Adrenal gland (tissue), 12 donors: ENCODE data around the gene GPX1. TPM values are rescaled to one million over a fixed set of nuclear protein-coding genes. Genes with fewer than 3 reads are reported as not detected.
A peak's percentile ranks its signal among the peaks of the same experiment; 100 is the strongest.
"Not testable (repeated sequence)": the region's sequence is repeated elsewhere in the genome, so short reads cannot be mapped to it uniquely, and the experiment has no call there.

ENCODE experiments used
- DNase-seq, 7 donors: peaks; one replicate each; pipeline ENCODE4 v3.0.0-alpha.2; 2019 to 2020
- H3K27ac ChIP-seq, 5 donors: fragments of 200-600 bp; sonication (generic) in 4 of 5; 1 replicate in 3 of 5; 2 replicates in 2 of 5; pipeline versions ENCODE4 v1.5.1 to v1.8.0; 2016 to 2020; ENCODE audit warnings: mild to moderate bottlenecking in 1 of 5
- H3K27me3 ChIP-seq: fragments of 200-600 bp; 2 replicates; pipeline ENCODE4 v1.8.0; 2021
- H3K36me3 ChIP-seq, 2 donors: fragments of 200-600 bp; replicated peaks in 1 of 2; 1 replicate in 1 of 2; 2 replicates in 1 of 2; pipeline versions ENCODE4 v1.5.1 to v1.8.0; 2018 to 2022
- H3K4me1 ChIP-seq, 2 donors: fragments of 200-600 bp; replicated peaks in 1 of 2; 1 replicate in 1 of 2; 2 replicates in 1 of 2; pipeline versions ENCODE4 v1.5.1 to v1.8.0; 2018 to 2021
- H3K4me3 ChIP-seq, 4 donors: fragments of 200-600 bp; sonication (generic) in 3 of 4; one replicate each; pipeline ENCODE4 v1.5.1; 2016 to 2018
- H3K9me3 ChIP-seq, 3 donors: fragments of 200-600 bp; sonication (generic) in 1 of 3; replicated peaks in 1 of 3; 1 replicate in 2 of 3; 2 replicates in 1 of 3; pipeline versions ENCODE4 v1.5.1 to v1.8.0; 2016 to 2021
- CTCF ChIP-seq, 6 experiments: fragments of 450-650 bp in 4 of 6; fragments of 200-600 bp in 2 of 6; sonication (generic) in 1 of 6; IDR thresholded peaks; 1 replicate in 5 of 6; 2 replicates in 1 of 6; pipeline versions ENCODE4 v1.5.1 to v1.8.0; 2016 to 2021; ENCODE audit warnings: antibody characterized with exemption in 6 of 6, mild to moderate bottlenecking in 2 of 6, moderate library complexity in 1 of 6
- POLR2A ChIP-seq, 2 donors: fragments of 450-650 bp; IDR thresholded peaks; one replicate each; pipeline ENCODE4 v1.6.1; 2017; ENCODE audit warnings: antibody characterized with exemption in 2 of 2, mild to moderate bottlenecking in 2 of 2, moderate library complexity in 1 of 2
- WGBS, 4 donors: extraction: QIAGEN DNeasy Blood & Tissue Kit in 2 of 4; methylation state at CpG; one replicate each; pipeline versions ENCODE4 v1.1.5 to v1.1.7; 2013 to 2017; 5-methylcytosine and 5-hydroxymethylcytosine counted together
- intact Hi-C, 2 donors: fragments of 100-400 bp; cut with DNase I; formaldehyde crosslinking; loops; one replicate each; pipeline versions ENCODE4 v1.14.1 to v1.15.0; 2022 to 2023
- polyA plus RNA-seq, 3 donors: library from polyadenylated mRNA; stranded (reverse); fragments of 200-250 nt in 2 of 3; fragments of 350-450 nt in 1 of 3; fragmentation: Illumina TruSeq in 1 of 3; extraction: RNeasy Lipid Tissue Mini Kit (QIAGEN cat#74804) in 1 of 3; gene quantifications; one replicate each; pipeline ENCODE4 v1.2.3, GENCODE V29; 2013 to 2014
- total RNA-seq, 9 donors: library from RNA; depleted of rRNA in 4 of 9; stranded (reverse); fragments of >200 nt in 4 of 9; fragments of 120-200 nt in 1 of 9; fragmentation: NEBNext Ultra II Directional in 1 of 9; extraction: Animal tissue kit (Norgen Biotek cat#: 25700) in 1 of 9; gene quantifications; one replicate each; pipeline versions ENCODE4 v1.1.0 to v1.2.4, GENCODE V29; 2013 to 2023
- donor health status: healthy with polysubstance abuse.
- donor health status: Bipolar disorder and iron deficiency.
- donor health status: DM: yes; HTN: yes; CAD: no.
- donor health status: DM: no; HTN: no; CAD: no.
- donor health status: DM: no; HTN: no; CAD: no.
- donor health status: DM: yes; HTN: yes; CAD: no.

The GPX1 gene
- total and polyA plus RNA-seq, 12 donors, result 60.3 to 1,200 (median 517) TPM

GRCh38 chr3:49339581-49339940 lies 18.6 kb downstream of the GPX1 start:
- Histone ChIP-seq H3K27me3 (no peaks in the 10 kb centered on the region), H3K27ac (peak overlapping the region; percentile 78 to 95 (median 85)), H3K9me3 (no peaks in the 10 kb centered on the region), H3K4me3 (peak overlapping the region; percentile 28 to 91 (median 64)), H3K36me3 (peaks cover 0 to 11% of the 10 kb centered on the region in 2 donors), H3K4me1 (peaks cover 12 to 34% of the 10 kb centered on the region in 2 donors)
- peak in 2 of 7 donors; percentile 39 to 51 for DNase-seq
- no peak for TF ChIP-seq POLR2A (IDR thresholded peaks at IDR 0.05)
- TF ChIP-seq CTCF (IDR thresholded peaks at IDR 0.05), result no peak
- intact Hi-C loops, result loop anchor here in 1 of 2 donors (10.0 kb wide), 1 partner anchor 115 kb away; no protein-coding TSS in a partner anchor
- WGBS, 4 donors, result 0 to 2% (median 1%) methylated on average over 3 to 17 of the region's 17 CpGs

GRCh38 chr3:49333916-49334633 lies 24.1 kb downstream of the GPX1 start:
- no peak overlapping the region for H3K27ac ChIP-seq
- peaks cover 0 to 52% of the 10 kb centered on the region in 2 donors for H3K36me3 ChIP-seq
- no peak for DNase-seq
- no peaks in the 10 kb centered on the region for H3K27me3 ChIP-seq
- H3K9me3 ChIP-seq, result no peaks in the 10 kb centered on the region
- intact Hi-C loops, result loop anchor here in 1 of 2 donors (10.0 kb wide), 1 partner anchor 121 kb away; no protein-coding TSS in a partner anchor
- no peak overlapping the region for H3K4me3 ChIP-seq
- peaks cover 4 to 13% of the 10 kb centered on the region in 2 donors for H3K4me1 ChIP-seq
- no peak for TF ChIP-seq CTCF (IDR thresholded peaks at IDR 0.05)
- no peak for TF ChIP-seq POLR2A (IDR thresholded peaks at IDR 0.05)
- 82 to 93% (median 91%) methylated on average over 5 of the region's 5 CpGs for WGBS, 4 donors

- WGBS, 4 donors, result 76 to 82% (median 78%) methylated on average over 3 of the region's 3 CpGs
- H3K4me1 ChIP-seq, result peaks cover 0 to 4% of the 10 kb centered on the region in 2 donors
- intact Hi-C loops, result loop anchor here in 1 of 2 donors (10.0 kb wide), 1 partner anchor 122 kb away; no protein-coding TSS in a partner anchor
- peaks cover 0 to 62% of the 10 kb centered on the region in 2 donors for H3K36me3 ChIP-seq
- no peak overlapping the region for H3K27ac ChIP-seq
- no peak overlapping the region for H3K4me3 ChIP-seq
- no peaks in the 10 kb centered on the region for H3K9me3 ChIP-seq
- TF ChIP-seq POLR2A (IDR thresholded peaks at IDR 0.05) (no peak), CTCF (IDR thresholded peaks at IDR 0.05) (no peak)
- no peak for DNase-seq
- no peaks in the 10 kb centered on the region for H3K27me3 ChIP-seq
Measured at GRCh38 chr3:49333091-49333490, 25.1 kb downstream of the GPX1 start.

GRCh38 chr3:49329186-49329585 lies 29.0 kb downstream of the GPX1 start:
- no peak overlapping the region for H3K27ac ChIP-seq
- H3K9me3 ChIP-seq, result no peaks in the 10 kb centered on the region
- intact Hi-C loops, result loop anchor here in 1 of 2 donors (10.0 kb wide), 1 partner anchor 116 kb away; no protein-coding TSS in a partner anchor
- DNase-seq, result no peak
- no peaks in the 10 kb centered on the region for H3K27me3 ChIP-seq
- H3K4me3 ChIP-seq, result no peak overlapping the region
- peaks cover 0 to 87% of the 10 kb centered on the region in 2 donors for H3K36me3 ChIP-seq
- TF ChIP-seq CTCF (IDR thresholded peaks at IDR 0.05), result no peak
- TF ChIP-seq POLR2A (IDR thresholded peaks at IDR 0.05), result no peak
- H3K4me1 ChIP-seq, result no peaks in the 10 kb centered on the region
- WGBS, 4 donors, result 90 to 94% (median 94%) methylated on average over 4 of the region's 4 CpGs

GRCh38 chr3:49328350-49328749 lies 29.8 kb downstream of the GPX1 start:
- 78 to 90% (median 87%) methylated on average over 2 of the region's 2 CpGs for WGBS, 4 donors
- intact Hi-C loops, result loop anchor here in 1 of 2 donors (10.0 kb wide), 1 partner anchor 116 kb away; no protein-coding TSS in a partner anchor
- H3K36me3 ChIP-seq, result peaks cover 0 to 87% of the 10 kb centered on the region in 2 donors
- H3K27ac ChIP-seq, H3K4me3 ChIP-seq, DNase-seq, H3K27me3 ChIP-seq, H3K9me3 ChIP-seq, H3K4me1 ChIP-seq: not testable (repeated sequence)
